H1 (cell line): Measurements from ENCODE around the gene GBP2. TPM values are rescaled to one million over a fixed set of nuclear protein-coding genes. Genes with fewer than 3 reads are reported as not detected.

Experiments used
- CTCF ChIA-PET: fragments of 300-600 bp; sonication (Branson Sonifier 250); formaldehyde crosslinking; loops from one replicate; lab custom pipeline; 2021; ENCODE audit not compliant: partially characterized antibody; lab: Charles Lee
- POLR2A ChIA-PET: fragments of 300-600 bp; sonication (Branson Sonifier 250); formaldehyde crosslinking; loops from one replicate; lab custom pipeline; 2021; ENCODE audit warnings: inconsistent platforms; ENCODE audit not compliant: partially characterized antibody; lab: Charles Lee
- DNase-seq, 2 experiments: peaks; one replicate each; pipeline versions ENCODE4 v3.0.0 to v3.0.0-alpha.2; 2010 to 2022; ENCODE audit warnings: low spot score in 2 of 2, low read depth in 1 of 2, mixed read lengths in 1 of 2
- FAIRE-seq: peaks from 2 replicates; lab custom pipeline; 2011; peaks lifted over from hg19 to GRCh38; lab: Jason Lieb, UNC
- H2AFZ ChIP-seq: 2 replicates; pipeline ENCODE4 v1.8.1; 2012; ENCODE audit warnings: low read length, inconsistent platforms
- H2AK5ac ChIP-seq: 2 replicates; pipeline ENCODE4 v1.6.1; 2013; ENCODE audit warnings: low read depth, low read length
- H2BK120ac ChIP-seq: replicated peaks from 2 replicates; pipeline ENCODE3; 2013; ENCODE audit warnings: low read depth, low read length, inconsistent platforms
- H2BK12ac ChIP-seq: 2 replicates; pipeline ENCODE4 v1.6.1; 2013; ENCODE audit warnings: low read depth, low read length
- H2BK15ac ChIP-seq: 2 replicates; pipeline ENCODE4 v1.6.1; 2013; ENCODE audit warnings: low read length
- H2BK20ac ChIP-seq: 2 replicates; pipeline ENCODE4 v1.6.1; 2013; ENCODE audit warnings: low read length
- H2BK5ac ChIP-seq: 2 replicates; pipeline ENCODE4 v1.6.1; 2013; ENCODE audit warnings: low read depth, low read length
- H3K14ac ChIP-seq: 2 replicates; pipeline ENCODE4 v1.6.1; 2013; ENCODE audit warnings: inconsistent platforms; ENCODE audit not compliant: insufficient read length
- H3K18ac ChIP-seq: 2 replicates; pipeline ENCODE4 v1.6.1; 2013; ENCODE audit warnings: low read length; ENCODE audit errors: extremely low read depth
- H3K23ac ChIP-seq: 2 replicates; pipeline ENCODE4 v1.6.1; 2013; ENCODE audit warnings: inconsistent platforms; ENCODE audit not compliant: insufficient read length
- H3K23me2 ChIP-seq: 2 replicates; pipeline ENCODE4 v1.6.1; 2013; ENCODE audit warnings: low read depth, low read length
- H3K27ac ChIP-seq: 2 replicates; pipeline ENCODE4 v1.6.1; 2011; ENCODE audit warnings: low read depth, low read length, inconsistent platforms
- H3K27me3 ChIP-seq, 4 experiments: replicated peaks in 1 of 4; 1 replicate in 1 of 4; 2 replicates in 3 of 4; pipeline versions ENCODE4 v1.6.1 to v1.8.1; 2011 to 2013; ENCODE audit warnings: low read length in 3 of 4, mild to moderate bottlenecking in 3 of 4, inconsistent platforms in 2 of 4, mixed read lengths in 2 of 4, moderate library complexity in 1 of 4; ENCODE audit not compliant: control insufficient read depth in 3 of 4, insufficient read depth in 3 of 4; ENCODE audit errors: extremely low read depth in 1 of 4
- H3K36me3 ChIP-seq, 4 experiments: 2 replicates each; pipeline versions ENCODE4 v1.6.1 to v1.8.1; 2011 to 2013; ENCODE audit warnings: mild to moderate bottlenecking in 4 of 4, low read length in 3 of 4, moderate library complexity in 2 of 4, control low read depth in 1 of 4, inconsistent platforms in 1 of 4; ENCODE audit not compliant: insufficient read depth in 4 of 4, control insufficient read depth in 2 of 4
- H3K4ac ChIP-seq: replicated peaks from 2 replicates; pipeline ENCODE3; 2013; ENCODE audit warnings: low read length, low read depth, mixed read lengths, inconsistent platforms; ENCODE audit not compliant: insufficient read length
- H3K4me1 ChIP-seq, 4 experiments: replicated peaks in 1 of 4; 1 replicate in 1 of 4; 2 replicates in 3 of 4; pipeline versions ENCODE4 v1.6.1 to v1.8.1; 2011 to 2013; ENCODE audit warnings: low read length in 3 of 4, inconsistent platforms in 2 of 4, mixed read lengths in 1 of 4; ENCODE audit not compliant: insufficient read depth in 4 of 4, control insufficient read depth in 3 of 4
- H3K4me2 ChIP-seq, 2 experiments: 2 replicates each; pipeline versions ENCODE4 v1.6.1 to v1.8.1; 2011 to 2013; ENCODE audit warnings: low read depth in 2 of 2, low read length in 2 of 2, control low read depth in 1 of 2, inconsistent platforms in 1 of 2, mild to moderate bottlenecking in 1 of 2; ENCODE audit not compliant: insufficient read depth in 1 of 2
- H3K4me3 ChIP-seq, 4 experiments: fragments of 200-600, 300-600 bp in 1 of 4; sonication (generic), shearing (Covaris generic), sonication (Bioruptor Twin) in 1 of 4; 2 replicates each; pipeline versions ENCODE4 v1.5.1 to v1.8.1; 2011 to 2016; ENCODE audit warnings: low read length in 4 of 4, low read depth in 3 of 4, control low read depth in 2 of 4, inconsistent platforms in 2 of 4, mild to moderate bottlenecking in 2 of 4, mixed read lengths in 1 of 4, moderate library complexity in 1 of 4; ENCODE audit not compliant: insufficient read depth in 2 of 4; ENCODE audit errors: extremely low read depth in 1 of 4
- H3K56ac ChIP-seq: replicated peaks from 2 replicates; pipeline ENCODE3; 2013; ENCODE audit warnings: low read depth, mild to moderate bottlenecking, mixed read lengths, low read length, inconsistent platforms; ENCODE audit not compliant: insufficient read length
- H3K79me1 ChIP-seq: 2 replicates; pipeline ENCODE4 v1.6.1; 2013; ENCODE audit warnings: low read depth, low read length, control low read depth
- H3K79me2 ChIP-seq, 2 experiments: 2 replicates each; pipeline versions ENCODE4 v1.6.1 to v1.8.1; 2012 to 2013; ENCODE audit warnings: low read length in 2 of 2, mild to moderate bottlenecking in 2 of 2, inconsistent platforms in 1 of 2; ENCODE audit not compliant: insufficient read depth in 2 of 2, control insufficient read depth in 1 of 2
- H3K9ac ChIP-seq, 4 experiments: replicated peaks in 1 of 4; 1 replicate in 1 of 4; 2 replicates in 3 of 4; pipeline versions ENCODE4 v1.6.1 to v1.8.1; 2011 to 2013; ENCODE audit warnings: low read depth in 3 of 4, low read length in 3 of 4, control low read depth in 2 of 4, mild to moderate bottlenecking in 2 of 4, moderate library complexity in 2 of 4, inconsistent platforms in 1 of 4; ENCODE audit errors: extremely low read depth in 1 of 4
- H3K9me3 ChIP-seq, 2 experiments: 2 replicates each; pipeline versions ENCODE4 v1.6.1 to v1.8.1; 2012 to 2013; ENCODE audit warnings: mild to moderate bottlenecking in 2 of 2, moderate library complexity in 2 of 2, control low read depth in 1 of 2, inconsistent platforms in 1 of 2, low read depth in 1 of 2, low read length in 1 of 2, mixed read lengths in 1 of 2; ENCODE audit not compliant: insufficient read depth in 2 of 2
- H4K20me1 ChIP-seq, 2 experiments: replicated peaks in 1 of 2; 2 replicates each; pipeline versions ENCODE3 to v1.8.1; 2011 to 2013; ENCODE audit warnings: inconsistent platforms in 2 of 2, low read length in 2 of 2, mild to moderate bottlenecking in 1 of 2; ENCODE audit not compliant: insufficient read depth in 2 of 2, control insufficient read depth in 1 of 2
- H4K5ac ChIP-seq: 2 replicates; pipeline ENCODE4 v1.6.1; 2013; ENCODE audit warnings: low read length, low read depth, mixed read lengths, inconsistent platforms; ENCODE audit not compliant: insufficient read length
- H4K8ac ChIP-seq: 2 replicates; pipeline ENCODE4 v1.8.0; 2013; ENCODE audit warnings: mild to moderate bottlenecking, moderate library complexity, low read length, inconsistent platforms; ENCODE audit not compliant: insufficient read depth; ENCODE audit errors: extremely low read depth
- H4K91ac ChIP-seq: replicated peaks from 2 replicates; pipeline ENCODE3; 2013; ENCODE audit warnings: low read length, mixed read lengths, inconsistent platforms; ENCODE audit not compliant: insufficient read length
- ASH2L ChIP-seq: fragments of 200-600, 300-600 bp; sonication (generic); IDR thresholded peaks from one replicate; pipeline ENCODE4 v1.7.1; 2017; ENCODE audit warnings: low read length
- BRCA1 ChIP-seq: IDR thresholded peaks from 2 replicates; pipeline ENCODE4 v1.6.1; 2012; ENCODE audit warnings: low read depth, low read length, improper control_type of control experiment
- EZH2 ChIP-seq: fragments of 200-600 bp; sonication (generic); IDR thresholded peaks from 2 replicates; pipeline ENCODE4 v1.7.1; 2012; ENCODE audit warnings: low read depth, mild to moderate bottlenecking, moderate library complexity, low read length, inconsistent platforms; ENCODE audit not compliant: severe bottlenecking
- FOSL1 ChIP-seq: IDR thresholded peaks from 2 replicates; pipeline ENCODE4 v1.6.1; 2011; ENCODE audit warnings: mild to moderate bottlenecking, low read depth, low read length, moderate library complexity; ENCODE audit not compliant: insufficient read depth
- GABPA ChIP-seq: IDR thresholded peaks from 2 replicates; pipeline ENCODE4 v1.6.1; 2011; ENCODE audit warnings: mild to moderate bottlenecking, low read length, moderate library complexity, borderline replicate concordance; ENCODE audit not compliant: insufficient read depth
- NANOG ChIP-seq: IDR thresholded peaks from 2 replicates; pipeline ENCODE4 v1.6.1; 2011; ENCODE audit warnings: low read length, low read depth, mild to moderate bottlenecking, inconsistent platforms; ENCODE audit not compliant: insufficient read depth, poor library complexity, severe bottlenecking
- NRF1 ChIP-seq: IDR thresholded peaks from 2 replicates; pipeline ENCODE4 v1.6.1; 2011; ENCODE audit warnings: mild to moderate bottlenecking, low read depth, low read length, improper control_type of control experiment
- PHF8 ChIP-seq: fragments of 200-600 bp; sonication (generic); conservative IDR thresholded peaks from 2 replicates; pipeline ENCODE4 v1.7.1; 2012; ENCODE audit warnings: low read depth, mild to moderate bottlenecking, inconsistent platforms, low read length, moderate library complexity
- RFX5 ChIP-seq: IDR thresholded peaks from 2 replicates; pipeline ENCODE4 v1.6.1; 2011; ENCODE audit warnings: low read depth, low read length, improper control_type of control experiment, borderline replicate concordance
- SIRT6 ChIP-seq: IDR thresholded peaks from one replicate; pipeline ENCODE4 v1.7.1; 2012; ENCODE audit warnings: low read length, inconsistent platforms
- SP4 ChIP-seq: IDR thresholded peaks from 2 replicates; pipeline ENCODE4 v1.6.1; 2012; ENCODE audit warnings: low read length, inconsistent platforms
- SUZ12 ChIP-seq: fragments of 200-600 bp; sonication (generic); IDR thresholded peaks from 2 replicates; pipeline ENCODE4 v1.6.1; 2012; ENCODE audit warnings: mild to moderate bottlenecking, inconsistent platforms, low read length, moderate library complexity, mixed read lengths
- TAF7 ChIP-seq: optimal IDR thresholded peaks from 2 replicates; pipeline ENCODE3; 2011; ENCODE audit warnings: low read depth, mild to moderate bottlenecking, inconsistent platforms, low read length, moderate library complexity, borderline replicate concordance
- TBP ChIP-seq: IDR thresholded peaks from 2 replicates; pipeline ENCODE4 v1.6.1; 2011; ENCODE audit warnings: low read depth, low read length, improper control_type of control experiment
- WGBS, 2 experiments: shearing (Covaris generic) in 1 of 2; methylation state at CpG; one replicate each; pipeline versions ENCODE4 v1.1.6 to v1.1.7; 2013 to 2015; ENCODE audit warnings: low lambda C conversion rate in 2 of 2, mixed read lengths in 2 of 2, inconsistent platforms in 1 of 2, low coverage in 1 of 2, missing lambda C conversion rate in 1 of 2; ENCODE audit not compliant: insufficient replicate concordance in 2 of 2, insufficient coverage in 1 of 2, insufficient read length in 1 of 2; ENCODE audit errors: extremely low coverage in 1 of 2, missing lambda C conversion rate in 1 of 2; 5-methylcytosine and 5-hydroxymethylcytosine counted together
- polyA plus RNA-seq, 7 experiments: library from polyadenylated mRNA; depleted of rRNA in 3 of 7; stranded (reverse) in 5 of 7; unstranded in 2 of 7; fragments of >200 nt in 5 of 7; fragments of 200-250 nt in 2 of 7; gene quantifications; 1 replicate in 5 of 7; 2 replicates in 1 of 7; 4 replicates in 1 of 7; pipeline versions ENCODE4 v1.2.1 to v1.2.3, GENCODE V29; 2011 to 2013; ENCODE audit warnings: missing spikeins in 2 of 7, mixed read lengths in 2 of 7
- total RNA-seq: library from RNA; stranded (reverse); fragmentation: NEBNext Ultra II Directional; extraction: Animal tissue kit (Norgen Biotek cat#: 25700); gene quantifications from 2 replicates; pipeline ENCODE4 v1.2.1, GENCODE V29; 2021
- TF ChIP-seq, protein P1 (sequence below): IDR thresholded peaks from 2 replicates; pipeline ENCODE4 v1.6.1; 2012; ENCODE audit warnings: inconsistent platforms

GBP2 gene
- total and polyA plus RNA-seq, 2 of the 8 experiments (the other 6 are each of a cell fraction or from before 2014, with no cell fraction given), result not detected

DNA sequence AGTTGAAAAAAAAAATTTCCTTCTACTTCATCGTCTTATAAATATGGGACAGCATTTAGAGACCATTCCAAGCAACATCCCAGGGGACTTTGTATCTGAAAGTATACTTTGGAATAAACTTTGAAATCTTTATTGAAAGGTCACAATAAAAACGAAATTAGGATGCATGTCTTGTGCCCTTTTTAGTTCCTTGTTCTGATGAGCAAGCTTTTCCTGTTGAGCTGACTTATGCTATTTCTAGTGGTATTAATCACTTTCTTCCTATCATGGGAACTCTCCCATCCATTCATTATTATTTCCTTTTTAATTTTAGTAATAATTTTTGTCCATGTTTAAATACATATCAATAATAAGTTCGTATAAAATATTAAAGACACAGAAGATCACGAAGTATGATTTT lies 4.0 kb upstream of the GBP2 start:
- no peaks in the 10 kb centered on the region for H3K23me2 ChIP-seq
- H3K27me3 ChIP-seq, result no peaks in the 10 kb centered on the region
- no peak overlapping the region for H3K4me2 ChIP-seq
- no peaks in the 10 kb centered on the region for H3K79me1 ChIP-seq
- no peak overlapping the region for H3K14ac ChIP-seq
- H2BK12ac ChIP-seq, result no peak overlapping the region
- H2BK120ac ChIP-seq, result no peak overlapping the region
- no peak overlapping the region for H4K91ac ChIP-seq
- no peak overlapping the region for H4K5ac ChIP-seq
- no peak overlapping the region for H2BK15ac ChIP-seq
- 87% methylated on average over 4 of the region's 4 CpGs; no CpG with 5 or more reads in 1 of the 2 experiments for WGBS, 2 experiments
- H2BK5ac ChIP-seq, result no peak overlapping the region
- no peak overlapping the region for H2BK20ac ChIP-seq
- H3K27ac ChIP-seq, result no peak overlapping the region
- no peak for FAIRE-seq
- no peaks in the 10 kb centered on the region for H3K4me1 ChIP-seq
- H3K4ac ChIP-seq, result no peak overlapping the region
- no peak overlapping the region for H3K9ac ChIP-seq
- POLR2A ChIA-PET, result no interaction called here
- no peak overlapping the region for H4K8ac ChIP-seq
- H3K79me2 ChIP-seq, result no peaks in the 10 kb centered on the region
- H3K56ac ChIP-seq, result no peak overlapping the region
- no peaks in the 10 kb centered on the region for H4K20me1 ChIP-seq
- no peak overlapping the region for H2AFZ ChIP-seq
- no peak overlapping the region for H3K23ac ChIP-seq
- no peak overlapping the region for H2AK5ac ChIP-seq
- H3K4me3 ChIP-seq, result no peak overlapping the region
- DNase-seq, result no peak
- 0 out of 4 replicates have a peak, but pooled peaks cover 0 to 3% of the 10 kb centered on the region in 2 experiments for H3K9me3 ChIP-seq
- H3K18ac ChIP-seq, result no peak overlapping the region
- no peaks in the 10 kb centered on the region for H3K36me3 ChIP-seq
- CTCF ChIA-PET, result interaction anchor here (0.6 to 1.0 kb wide), 2 partner anchors 14 to 26 kb away, joined by 3 read pairs; no protein-coding TSS in a partner anchor
- TF ChIP-seq FOSL1 (no peak), RFX5 (no peak), NANOG (no peak), BRCA1 (no peak), TAF7 (no peak), SIRT6 (no peak), PHF8 (no peak), TBP (no peak), SP4 (no peak), NRF1 (no peak), SUZ12 (no peak), EZH2 (no peak), GABPA (no peak), ASH2L (no peak)
- TF ChIP-seq, protein P1, sequence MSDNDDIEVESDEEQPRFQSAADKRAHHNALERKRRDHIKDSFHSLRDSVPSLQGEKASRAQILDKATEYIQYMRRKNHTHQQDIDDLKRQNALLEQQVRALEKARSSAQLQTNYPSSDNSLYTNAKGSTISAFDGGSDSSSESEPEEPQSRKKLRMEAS, result no peak
